ENCODE results near the gene SSR4. TPM values are rescaled to one million over a fixed set of nuclear protein-coding genes. Genes with fewer than 3 reads are reported as not detected.

Gene SSR4
- total RNA-seq, 1 experiment from 2014 or later = 353 TPM

DNA sequence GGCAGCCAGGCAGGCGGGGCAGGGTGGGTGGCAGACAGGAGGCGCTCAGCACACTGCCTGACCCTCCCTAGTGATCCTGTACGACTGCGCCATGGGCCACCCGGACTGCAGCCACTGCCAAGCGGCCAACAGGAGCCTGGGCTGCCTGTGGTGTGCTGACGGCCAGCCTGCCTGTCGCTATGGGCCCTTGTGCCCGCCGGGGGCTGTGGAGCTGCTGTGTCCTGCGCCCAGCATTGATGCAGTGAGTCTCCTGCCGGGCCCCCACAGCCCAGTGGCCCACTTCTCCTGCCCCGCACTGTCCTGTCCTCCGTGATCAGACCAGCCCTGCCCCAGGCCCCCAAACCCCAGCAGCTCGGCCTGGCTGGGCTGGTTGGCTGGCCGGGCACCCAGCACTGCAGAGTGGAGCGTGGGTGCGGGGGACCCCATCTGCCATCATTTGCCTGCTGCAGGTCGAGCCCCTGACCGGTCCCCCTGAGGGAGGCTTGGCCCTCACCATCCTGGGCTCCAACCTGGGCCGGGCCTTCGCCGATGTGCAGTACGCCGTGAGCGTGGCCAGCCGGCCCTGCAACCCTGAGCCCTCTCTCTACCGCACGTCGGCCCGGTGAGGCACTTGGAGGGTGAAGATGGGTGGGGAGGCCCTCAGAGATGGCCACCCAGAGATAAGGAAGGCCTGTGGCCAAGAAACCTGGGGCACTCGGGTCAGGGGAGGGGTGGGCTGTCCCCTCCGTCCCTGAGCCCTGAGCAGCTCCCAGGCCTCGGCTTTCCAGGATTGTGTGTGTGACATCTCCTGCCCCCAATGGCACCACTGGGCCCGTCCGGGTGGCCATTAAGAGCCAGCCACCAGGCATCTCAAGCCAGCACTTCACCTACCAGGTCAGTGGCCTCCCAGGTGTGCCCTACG is 22.8 kb upstream of the SSR4 start:
- no TSS peak for BruUV-seq (replicated peaks)
- ChIA-PET POLR2A (no interaction called here), CTCF (no interaction called here)
- Histone ChIP-seq H3K4me1 (no peaks in the 10 kb centered on the region), H3K36me3 (ENCODE audit: control insufficient read depth, insufficient read depth, low read length) (no peaks in the 10 kb centered on the region), H3K9me3 (no peaks in the 10 kb centered on the region), H3K27me3 (replicated peaks; ENCODE audit: control insufficient read depth, insufficient read depth, low read length) (no peaks in the 10 kb centered on the region), H3K4me3 (ENCODE audit: low read depth, low read length) (no peak overlapping the region)
- intact Hi-C loops (cut with micrococcal nuclease; ENCODE audit: unreplicated experiment) = no loop called here
- DNase-seq = peak in 1 of 2 experiments; percentile 19
- no peaks in the 10 kb centered on the region for H3K27me3 Mint-ChIP-seq (ENCODE audit: insufficient read depth, unreplicated experiment)
- no peaks in the 10 kb centered on the region for H3K4me1 Mint-ChIP-seq (ENCODE audit: low read depth, unreplicated experiment)
- no peaks in the 10 kb centered on the region for H3K36me3 Mint-ChIP-seq (ENCODE audit: insufficient read depth, unreplicated experiment)
- H3K27ac Mint-ChIP-seq (ENCODE audit: unreplicated experiment) = no peak overlapping the region
- TF ChIP-seq, protein P1, sequence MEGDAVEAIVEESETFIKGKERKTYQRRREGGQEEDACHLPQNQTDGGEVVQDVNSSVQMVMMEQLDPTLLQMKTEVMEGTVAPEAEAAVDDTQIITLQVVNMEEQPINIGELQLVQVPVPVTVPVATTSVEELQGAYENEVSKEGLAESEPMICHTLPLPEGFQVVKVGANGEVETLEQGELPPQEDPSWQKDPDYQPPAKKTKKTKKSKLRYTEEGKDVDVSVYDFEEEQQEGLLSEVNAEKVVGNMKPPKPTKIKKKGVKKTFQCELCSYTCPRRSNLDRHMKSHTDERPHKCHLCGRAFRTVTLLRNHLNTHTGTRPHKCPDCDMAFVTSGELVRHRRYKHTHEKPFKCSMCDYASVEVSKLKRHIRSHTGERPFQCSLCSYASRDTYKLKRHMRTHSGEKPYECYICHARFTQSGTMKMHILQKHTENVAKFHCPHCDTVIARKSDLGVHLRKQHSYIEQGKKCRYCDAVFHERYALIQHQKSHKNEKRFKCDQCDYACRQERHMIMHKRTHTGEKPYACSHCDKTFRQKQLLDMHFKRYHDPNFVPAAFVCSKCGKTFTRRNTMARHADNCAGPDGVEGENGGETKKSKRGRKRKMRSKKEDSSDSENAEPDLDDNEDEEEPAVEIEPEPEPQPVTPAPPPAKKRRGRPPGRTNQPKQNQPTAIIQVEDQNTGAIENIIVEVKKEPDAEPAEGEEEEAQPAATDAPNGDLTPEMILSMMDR (IDR thresholded peaks at IDR 0.05; ENCODE audit: insufficient read depth in 1 of 2, low read depth in 1 of 2, low read length in 1 of 2, severe bottlenecking in 1 of 2, unreplicated experiment in 1 of 2) = no peak
- H3K4me3 Mint-ChIP-seq (ENCODE audit: unreplicated experiment) = no peak overlapping the region
- H3K9me3 Mint-ChIP-seq (ENCODE audit: unreplicated experiment) = no peaks in the 10 kb centered on the region

DNA sequence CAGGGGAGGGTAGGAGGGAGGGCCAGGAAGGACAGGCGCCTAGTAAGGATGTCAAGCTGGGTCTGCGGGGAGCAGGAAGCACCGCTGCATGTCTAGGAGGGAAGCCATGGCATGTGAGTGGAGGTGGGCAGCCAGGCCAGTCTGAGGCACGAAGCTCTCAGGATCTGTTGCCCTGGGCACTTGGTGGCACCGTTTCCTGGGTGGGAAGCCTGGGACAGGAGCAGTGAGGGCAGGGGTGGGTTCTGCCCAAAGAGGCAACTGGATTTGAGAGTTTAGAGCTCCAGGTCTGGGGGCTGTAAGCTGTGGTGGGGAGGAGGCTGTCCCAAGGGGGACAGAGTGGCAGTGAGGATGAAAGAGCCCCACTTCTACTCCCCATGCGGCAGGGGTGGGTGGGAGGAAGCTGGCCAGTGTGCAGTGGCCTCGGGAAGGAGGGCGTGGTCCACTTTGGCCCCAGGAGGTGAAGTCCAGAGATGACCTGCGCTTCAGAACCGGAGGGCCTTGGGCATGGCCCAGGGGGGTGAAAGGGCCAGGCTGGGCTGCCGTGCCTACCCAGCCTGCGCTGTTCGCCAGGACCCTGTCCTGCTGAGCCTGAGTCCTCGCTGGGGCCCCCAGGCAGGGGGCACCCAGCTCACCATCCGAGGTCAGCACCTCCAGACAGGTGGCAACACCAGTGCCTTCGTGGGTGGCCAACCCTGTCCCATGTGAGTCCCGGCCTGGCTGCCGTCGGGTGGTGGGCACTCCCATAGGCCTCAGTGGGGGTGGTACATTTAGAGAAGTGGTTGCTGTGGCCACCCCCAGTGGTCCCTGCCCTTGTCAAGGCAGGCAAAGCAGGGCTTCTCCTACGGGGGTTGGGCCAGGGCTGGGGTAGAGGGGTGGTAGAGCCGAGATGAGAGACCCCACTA is 21.9 kb upstream of the SSR4 start:
- TF ChIP-seq, protein P1 (IDR thresholded peaks at IDR 0.05; ENCODE audit: insufficient read depth in 1 of 2, low read depth in 1 of 2, low read length in 1 of 2, severe bottlenecking in 1 of 2, unreplicated experiment in 1 of 2) = no peak
- Mint-ChIP-seq H3K36me3 (ENCODE audit: insufficient read depth, unreplicated experiment) (no peaks in the 10 kb centered on the region), H3K9me3 (ENCODE audit: unreplicated experiment) (no peaks in the 10 kb centered on the region), H3K4me1 (ENCODE audit: low read depth, unreplicated experiment) (no peaks in the 10 kb centered on the region), H3K27ac (ENCODE audit: unreplicated experiment) (no peak overlapping the region), H3K4me3 (ENCODE audit: unreplicated experiment) (no peak overlapping the region), H3K27me3 (ENCODE audit: insufficient read depth, unreplicated experiment) (no peaks in the 10 kb centered on the region)
- no peaks in the 10 kb centered on the region for H3K27me3 ChIP-seq (replicated peaks; ENCODE audit: control insufficient read depth, insufficient read depth, low read length)
- intact Hi-C loops (cut with micrococcal nuclease; ENCODE audit: unreplicated experiment) = no loop called here
- BruUV-seq (replicated peaks) = no TSS peak
- DNase-seq = peak in 1 of 2 experiments; percentile 16
- H3K9me3 ChIP-seq = no peaks in the 10 kb centered on the region
- H3K4me3 ChIP-seq (ENCODE audit: low read depth, low read length) = no peak overlapping the region
- no peaks in the 10 kb centered on the region for H3K4me1 ChIP-seq
- ChIA-PET CTCF (no interaction called here), POLR2A (no interaction called here)
- no peaks in the 10 kb centered on the region for H3K36me3 ChIP-seq (ENCODE audit: control insufficient read depth, insufficient read depth, low read length)

DNA sequence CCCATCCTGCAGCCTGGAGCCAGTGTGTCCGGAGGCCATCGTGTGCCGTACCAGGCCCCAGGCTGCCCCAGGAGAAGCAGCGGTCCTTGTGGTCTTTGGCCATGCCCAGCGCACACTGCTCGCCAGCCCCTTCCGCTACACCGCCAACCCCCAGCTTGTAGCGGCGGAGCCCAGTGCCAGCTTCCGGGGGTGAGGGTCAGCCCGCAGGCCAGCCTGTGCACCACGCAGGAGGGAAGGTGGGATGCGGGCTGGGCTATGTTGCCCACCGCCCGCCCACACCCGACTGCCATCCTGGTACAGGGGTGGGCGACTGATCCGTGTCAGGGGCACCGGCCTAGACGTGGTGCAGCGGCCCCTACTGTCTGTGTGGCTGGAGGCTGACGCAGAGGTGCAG is 21.3 kb upstream of the SSR4 start:
- no peaks in the 10 kb centered on the region for H3K9me3 Mint-ChIP-seq (ENCODE audit: unreplicated experiment)
- no peak overlapping the region for H3K27ac Mint-ChIP-seq (ENCODE audit: unreplicated experiment)
- H3K4me1 Mint-ChIP-seq (ENCODE audit: low read depth, unreplicated experiment) = no peaks in the 10 kb centered on the region

More for the DNA sequence above, 21.3 kb upstream of the SSR4 start:
- Histone ChIP-seq H3K9me3 (no peaks in the 10 kb centered on the region), H3K36me3 (ENCODE audit: control insufficient read depth, insufficient read depth, low read length) (no peaks in the 10 kb centered on the region), H3K4me1 (no peaks in the 10 kb centered on the region), H3K4me3 (ENCODE audit: low read depth, low read length) (no peak overlapping the region), H3K27me3 (replicated peaks; ENCODE audit: control insufficient read depth, insufficient read depth, low read length) (no peaks in the 10 kb centered on the region)
- CTCF ChIA-PET = no interaction called here
- DNase-seq = peak in 1 of 2 experiments; percentile 22
- BruUV-seq (replicated peaks) = no TSS peak
- POLR2A ChIA-PET = no interaction called here
- H3K4me3 Mint-ChIP-seq (ENCODE audit: unreplicated experiment) = no peak overlapping the region
- H3K27me3 Mint-ChIP-seq (ENCODE audit: insufficient read depth, unreplicated experiment) = no peaks in the 10 kb centered on the region
- intact Hi-C loops (cut with micrococcal nuclease; ENCODE audit: unreplicated experiment) = no loop called here
- no peaks in the 10 kb centered on the region for H3K36me3 Mint-ChIP-seq (ENCODE audit: insufficient read depth, unreplicated experiment)
- TF ChIP-seq, protein P1 (IDR thresholded peaks at IDR 0.05; ENCODE audit: insufficient read depth in 1 of 2, low read depth in 1 of 2, low read length in 1 of 2, severe bottlenecking in 1 of 2, unreplicated experiment in 1 of 2) = no peak
